NCI-H1694 (cell line): ENCODE data around the gene TMEM8B.
A peak's percentile ranks its signal among the peaks of the same experiment; 100 is the strongest.

Experiments
- DNase-seq: peaks from one replicate; lab custom pipeline; 2025; lab: John Stamatoyannopoulos, UW

Gene TMEM8B, protein sequence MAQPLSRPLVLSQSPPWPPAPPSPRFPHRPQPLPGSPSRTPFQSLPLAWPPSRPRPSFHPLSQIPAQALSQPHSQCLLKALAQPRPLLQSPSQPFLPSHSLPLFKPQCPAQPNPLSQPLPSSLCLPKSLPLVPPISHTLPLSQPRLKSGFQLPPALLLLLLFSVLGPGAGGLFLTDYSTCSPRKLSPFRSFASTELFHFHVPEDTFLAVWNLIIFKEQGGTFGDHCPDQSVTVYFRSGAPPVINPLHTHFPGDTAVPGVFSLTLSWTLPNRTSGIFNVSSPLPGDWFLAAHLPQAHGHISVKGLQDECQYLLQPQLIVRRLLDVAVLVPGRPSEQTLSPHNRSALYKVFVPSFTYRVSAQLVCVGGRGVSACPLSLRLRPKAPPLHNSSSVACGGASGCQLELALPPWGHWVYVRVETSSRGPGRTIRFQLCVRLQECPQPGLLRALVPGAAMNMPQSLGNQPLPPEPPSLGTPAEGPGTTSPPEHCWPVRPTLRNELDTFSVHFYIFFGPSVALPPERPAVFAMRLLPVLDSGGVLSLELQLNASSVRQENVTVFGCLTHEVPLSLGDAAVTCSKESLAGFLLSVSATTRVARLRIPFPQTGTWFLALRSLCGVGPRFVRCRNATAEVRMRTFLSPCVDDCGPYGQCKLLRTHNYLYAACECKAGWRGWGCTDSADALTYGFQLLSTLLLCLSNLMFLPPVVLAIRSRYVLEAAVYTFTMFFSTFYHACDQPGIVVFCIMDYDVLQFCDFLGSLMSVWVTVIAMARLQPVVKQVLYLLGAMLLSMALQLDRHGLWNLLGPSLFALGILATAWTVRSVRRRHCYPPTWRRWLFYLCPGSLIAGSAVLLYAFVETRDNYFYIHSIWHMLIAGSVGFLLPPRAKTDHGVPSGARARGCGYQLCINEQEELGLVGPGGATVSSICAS

DNA sequence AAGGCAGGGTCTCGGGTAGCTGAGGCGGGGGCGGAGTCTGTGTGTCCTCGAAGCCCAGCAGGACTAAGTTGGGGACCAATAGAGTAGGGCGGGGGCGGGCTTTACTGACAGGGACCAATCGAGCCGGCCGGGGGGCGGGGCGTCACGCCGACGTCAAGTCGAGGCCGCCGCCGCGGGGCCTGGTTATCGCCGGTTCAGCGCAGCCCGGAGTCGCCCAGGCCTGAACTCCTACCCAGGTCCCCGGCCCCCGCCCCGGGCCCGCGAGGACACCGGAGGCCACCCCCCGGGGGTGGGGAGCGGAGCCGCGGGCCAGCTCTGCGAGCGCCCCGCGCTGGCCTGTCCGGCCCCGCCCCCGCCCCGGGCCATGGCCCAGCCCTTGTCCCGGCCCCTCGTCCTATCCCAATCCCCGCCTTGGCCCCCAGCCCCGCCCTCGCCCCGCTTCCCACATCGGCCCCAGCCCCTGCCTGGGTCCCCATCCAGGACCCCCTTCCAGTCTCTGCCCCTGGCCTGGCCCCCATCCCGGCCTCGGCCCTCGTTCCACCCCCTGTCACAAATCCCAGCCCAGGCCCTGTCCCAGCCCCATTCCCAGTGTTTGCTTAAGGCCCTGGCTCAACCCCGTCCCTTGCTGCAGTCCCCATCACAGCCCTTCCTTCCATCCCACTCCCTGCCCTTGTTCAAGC, at the start of gene TMEM8B:
TSS of gene TMEM8B (plus strand) at position 145 of the 680 bp plus-strand sequence. CDS start at position 365, 220 bp downstream.
- peak; percentile 93 for DNase-seq

DNA sequence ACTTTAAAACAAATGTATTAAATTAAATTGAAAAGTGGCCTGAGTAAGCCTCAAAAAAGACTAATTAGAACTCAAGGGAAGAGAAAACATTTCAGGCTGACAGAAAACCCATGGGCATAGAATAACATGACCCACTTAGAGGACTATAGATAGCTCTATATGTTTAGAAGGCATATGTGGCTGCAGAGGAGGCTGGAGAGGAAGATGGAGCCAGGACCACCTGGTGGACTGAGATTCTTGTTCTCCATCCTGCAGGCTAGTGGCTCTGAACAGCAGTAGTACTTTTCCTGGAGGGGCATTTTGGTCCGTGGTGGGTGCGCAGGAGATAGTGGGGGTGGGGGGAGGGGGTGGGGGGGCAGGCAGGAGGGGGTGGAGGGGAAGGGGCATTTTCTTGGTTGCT, 48.0 kb upstream of the TMEM8B start:
- no peak for DNase-seq

DNA sequence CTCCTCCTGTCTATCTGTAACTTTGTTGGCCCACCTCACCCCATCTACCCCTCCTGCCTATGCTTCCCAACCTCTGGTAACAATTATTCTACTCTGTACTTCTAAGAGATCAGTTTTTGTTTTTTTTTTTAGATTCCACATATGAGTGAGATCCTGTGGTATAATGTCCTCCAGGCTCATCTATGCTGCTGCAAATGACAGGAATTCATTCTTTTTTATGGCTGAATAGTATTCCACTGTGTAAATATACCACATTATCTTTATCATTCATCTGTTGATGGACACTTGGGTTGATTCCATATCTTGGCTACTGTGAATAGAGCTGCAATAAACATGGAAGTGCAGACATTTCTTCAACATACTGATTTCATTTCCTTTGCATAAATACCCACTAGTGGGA, 45.6 kb upstream of the TMEM8B start:
- no peak for DNase-seq

DNA sequence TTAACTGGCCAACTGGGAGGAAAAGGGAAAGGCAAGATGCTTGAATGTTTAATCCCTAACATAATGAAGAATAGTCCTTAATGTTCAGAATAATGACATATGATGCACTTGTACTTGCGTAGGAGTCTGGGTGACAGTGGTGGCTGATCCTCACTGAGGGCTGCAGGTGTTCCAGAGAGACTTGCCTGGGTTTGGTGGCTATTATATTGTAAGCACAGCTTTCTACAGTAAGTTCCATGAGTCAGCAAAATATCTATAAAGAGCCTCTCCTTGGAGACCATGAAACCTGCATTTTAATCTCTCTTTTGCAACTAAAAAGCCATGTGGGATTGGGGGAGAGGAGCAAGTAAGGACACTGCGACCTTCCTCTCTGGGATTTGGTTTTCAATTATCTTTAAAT, 39.5 kb upstream of the TMEM8B start:
- DNase-seq, result no peak

DNA sequence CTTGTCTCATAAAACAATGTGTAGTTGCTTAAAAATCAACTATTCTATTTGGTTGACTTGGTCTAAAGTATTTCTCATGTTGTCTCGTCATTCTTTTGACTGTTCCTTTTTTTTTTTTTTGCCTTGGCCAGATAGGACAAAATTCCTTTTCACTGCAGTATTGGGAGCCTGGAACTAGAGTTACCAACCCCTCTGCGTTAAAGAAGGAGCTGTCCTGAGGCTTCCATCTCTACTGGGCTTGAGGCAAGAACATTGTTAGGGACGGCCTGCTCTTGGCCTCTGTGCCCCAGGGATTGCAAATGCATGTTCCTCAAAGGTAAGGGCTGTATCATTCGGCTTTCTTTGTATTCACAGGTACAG, 39.0 kb upstream of the TMEM8B start:
- no peak for DNase-seq

DNA sequence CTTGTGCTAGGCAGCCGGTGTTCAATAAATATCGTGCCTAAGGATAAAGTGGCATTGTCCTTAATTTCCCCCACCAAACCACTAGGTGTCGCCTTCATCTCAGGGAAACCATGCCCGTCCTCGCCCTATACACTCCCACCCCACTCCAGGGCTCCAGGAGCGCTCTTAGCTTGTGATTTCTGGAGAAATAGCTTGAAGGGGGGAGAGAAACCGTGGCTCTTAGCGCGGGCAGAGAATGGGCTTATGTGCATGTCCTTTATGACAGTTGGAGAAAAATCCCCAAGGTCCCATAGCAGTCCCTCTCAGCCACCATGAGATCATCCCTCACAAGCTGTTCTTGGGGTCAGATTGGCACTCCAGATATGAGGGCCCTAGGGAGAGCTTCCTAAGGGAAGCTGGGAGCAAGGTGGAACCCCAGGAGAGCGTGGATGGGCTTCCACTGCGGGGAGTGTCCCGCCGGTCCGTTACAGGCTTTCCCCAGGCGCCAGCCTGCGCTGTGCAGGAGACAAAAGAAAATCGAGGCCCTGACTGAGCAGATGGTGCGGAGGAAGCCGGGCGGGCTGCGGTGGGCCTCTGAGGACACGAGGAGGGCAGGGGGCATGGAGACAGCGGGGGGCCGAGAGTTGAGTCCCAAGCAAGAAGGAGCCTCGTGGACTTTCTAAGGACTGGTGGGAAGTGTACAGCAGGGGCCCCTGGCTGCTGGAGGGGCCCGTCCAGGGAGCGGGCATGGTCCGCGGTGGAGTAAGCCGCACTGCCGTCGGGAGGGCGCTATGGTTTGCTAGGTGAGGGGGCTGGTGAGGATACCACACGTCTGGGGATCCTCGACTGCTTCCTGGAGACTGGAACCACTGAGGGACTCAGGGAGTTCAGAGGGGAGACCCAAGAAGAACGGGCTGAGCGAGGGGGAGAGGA, 38.4 kb upstream of the TMEM8B start:
- DNase-seq, result peak; percentile 90

DNA sequence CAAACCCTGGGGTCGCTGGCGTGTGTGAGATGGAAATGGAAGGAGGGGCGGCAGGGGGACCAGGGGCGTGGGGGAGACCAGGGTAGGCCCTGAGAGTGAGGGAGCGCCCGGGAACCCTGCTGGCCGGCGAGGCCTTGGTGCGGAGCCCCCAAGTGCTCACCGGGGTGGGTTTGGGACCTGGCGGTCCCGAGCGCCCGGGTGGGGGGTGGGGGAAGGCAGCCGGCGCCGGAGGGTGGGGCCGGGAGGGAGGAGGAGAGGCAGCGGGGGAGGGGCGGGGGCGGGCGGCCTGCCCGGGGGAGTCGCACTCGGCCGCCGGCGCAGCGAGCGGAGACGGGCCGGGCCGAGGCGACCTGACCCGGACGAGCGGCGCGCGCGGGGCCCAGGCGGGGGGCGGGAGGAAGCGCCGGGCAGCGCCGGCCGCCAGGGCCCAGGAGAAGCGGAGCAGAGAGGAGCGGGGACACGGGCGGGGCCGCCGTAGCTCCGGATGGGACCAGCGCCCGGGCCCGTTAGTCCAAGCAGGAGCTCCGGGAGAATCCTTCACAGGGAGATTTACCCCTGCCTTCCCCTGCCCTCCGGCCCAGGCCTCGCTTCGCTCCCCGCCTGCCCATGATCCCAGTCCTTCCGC, 37.6 kb upstream of the TMEM8B start, which contains the start of gene NPR2:
TSS of gene NPR2 (plus strand) at position 295 of the 625 bp plus-strand sequence. CDS start 818 bp downstream, outside the sequence.
- no peak for DNase-seq

DNA sequence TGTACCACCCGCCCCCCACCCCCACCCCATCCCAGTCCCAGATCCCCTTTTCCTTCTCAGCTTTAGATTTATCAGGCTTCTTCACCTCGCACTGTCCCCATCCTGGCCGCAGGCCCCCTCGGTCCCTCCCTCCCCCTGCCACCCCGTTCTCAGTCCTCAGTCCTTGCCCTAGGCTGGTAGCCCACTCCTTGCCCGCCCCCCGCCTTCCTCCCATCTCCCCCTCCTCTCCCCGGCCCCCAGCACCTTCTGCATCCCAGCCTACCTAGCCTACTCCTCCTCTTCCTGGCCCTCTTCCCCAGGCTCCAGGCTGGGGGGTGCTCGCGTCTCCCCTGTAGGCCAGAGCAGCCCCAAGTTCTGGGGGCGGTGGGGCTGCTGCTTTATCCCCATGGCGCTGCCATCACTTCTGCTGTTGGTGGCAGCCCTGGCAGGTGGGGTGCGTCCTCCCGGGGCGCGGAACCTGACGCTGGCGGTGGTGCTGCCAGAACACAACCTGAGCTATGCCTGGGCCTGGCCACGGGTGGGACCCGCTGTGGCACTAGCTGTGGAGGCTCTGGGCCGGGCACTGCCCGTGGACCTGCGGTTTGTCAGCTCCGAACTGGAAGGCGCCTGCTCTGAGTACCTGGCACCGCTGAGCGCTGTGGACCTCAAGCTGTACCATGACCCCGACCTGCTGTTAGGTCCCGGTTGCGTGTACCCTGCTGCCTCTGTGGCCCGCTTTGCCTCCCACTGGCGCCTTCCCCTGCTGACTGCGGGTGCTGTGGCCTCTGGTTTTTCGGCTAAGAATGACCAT, 36.8 kb upstream of the TMEM8B start:
- no peak for DNase-seq

DNA sequence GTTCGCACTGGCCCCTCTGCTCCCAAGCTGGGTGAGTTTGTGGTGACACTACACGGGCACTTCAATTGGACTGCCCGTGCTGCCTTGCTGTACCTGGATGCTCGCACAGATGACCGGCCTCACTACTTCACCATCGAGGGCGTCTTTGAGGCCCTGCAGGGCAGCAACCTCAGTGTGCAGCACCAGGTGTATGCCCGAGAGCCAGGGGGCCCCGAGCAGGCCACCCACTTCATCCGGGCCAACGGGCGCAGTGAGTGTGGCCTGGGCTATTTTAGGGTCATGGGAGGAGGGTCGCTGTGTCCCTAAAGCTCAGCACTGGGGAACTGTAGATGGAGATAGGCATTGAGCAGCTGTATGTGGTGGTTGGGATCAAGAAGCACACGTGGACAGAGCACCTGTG, 36.2 kb upstream of the TMEM8B start:
- DNase-seq, result no peak

DNA sequence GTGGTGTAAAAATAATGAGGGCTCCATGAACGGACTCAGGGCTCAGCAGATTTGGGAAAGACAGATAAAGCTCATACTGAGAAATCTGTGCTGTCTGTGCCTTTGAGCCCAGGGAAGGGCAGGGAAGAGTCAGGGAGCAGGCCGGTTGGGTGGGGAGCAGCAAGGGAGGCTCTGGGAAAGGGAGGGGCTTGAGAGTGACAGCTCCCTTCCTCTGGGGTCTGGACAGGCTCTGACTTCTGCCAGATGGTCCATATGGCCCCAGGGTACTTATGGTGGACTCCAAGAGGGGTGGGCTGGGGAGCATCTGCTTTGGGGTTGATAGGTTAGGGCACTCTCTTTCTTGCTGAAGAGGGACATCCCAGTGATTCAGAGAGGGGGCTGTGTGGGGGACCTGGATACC, 35.6 kb upstream of the TMEM8B start:
- no peak for DNase-seq

DNA sequence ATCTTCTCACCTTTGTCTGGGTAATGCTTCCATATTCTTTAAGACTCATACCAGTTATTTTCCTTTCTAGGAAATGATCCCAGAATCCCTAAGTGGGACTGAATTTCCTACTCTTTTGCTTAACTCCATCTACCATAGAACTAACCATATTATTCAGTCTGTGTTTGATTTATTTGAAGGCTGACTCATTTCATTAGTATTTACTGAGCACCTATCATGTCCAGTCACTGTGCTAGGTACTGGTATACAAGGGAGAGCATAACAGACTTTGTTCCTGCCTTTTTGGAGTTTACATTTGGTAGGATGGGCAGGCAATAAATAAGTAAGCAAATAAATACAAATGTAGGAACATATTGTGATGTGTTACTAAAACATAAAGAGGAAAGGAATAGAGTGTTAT, 33.3 kb upstream of the TMEM8B start:
- DNase-seq, result no peak

DNA sequence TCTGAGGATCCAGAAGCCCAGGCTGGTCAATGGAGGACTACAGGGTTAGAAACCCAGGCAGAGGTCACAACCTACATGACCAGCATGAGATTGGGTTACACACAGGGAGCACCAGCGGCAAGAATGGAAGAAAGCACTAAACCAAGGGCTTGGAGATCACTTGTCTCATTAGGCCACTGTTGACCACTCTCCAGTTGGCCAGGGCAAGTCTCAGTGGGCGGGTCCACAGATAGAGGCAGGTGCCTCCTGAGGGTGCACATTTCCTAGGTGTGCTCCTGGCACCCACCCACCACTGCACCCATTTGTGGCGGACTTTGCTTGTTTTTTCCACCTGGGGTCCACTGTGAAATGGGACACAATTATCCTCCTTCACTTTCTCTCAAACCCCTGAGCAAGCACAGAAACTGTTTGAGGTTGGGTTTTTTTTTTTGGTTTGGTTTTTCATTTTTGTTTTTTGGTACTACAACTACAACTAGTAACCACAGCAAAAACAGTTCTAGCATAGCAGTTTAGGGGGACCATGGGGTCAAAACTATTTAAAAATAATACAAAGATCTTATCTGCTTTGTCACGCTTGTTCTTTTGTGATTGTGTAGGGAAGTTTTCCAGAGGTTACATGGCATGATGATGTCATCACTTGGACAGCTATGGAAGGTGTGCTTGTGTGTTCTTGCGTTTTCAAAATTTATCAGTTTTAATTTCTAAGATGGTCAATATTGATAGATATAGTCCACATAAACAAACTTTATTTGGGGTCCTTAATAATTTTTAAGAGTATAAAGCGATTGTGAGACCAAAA, 31.5 kb upstream of the TMEM8B start:
- DNase-seq, result no peak

DNA sequence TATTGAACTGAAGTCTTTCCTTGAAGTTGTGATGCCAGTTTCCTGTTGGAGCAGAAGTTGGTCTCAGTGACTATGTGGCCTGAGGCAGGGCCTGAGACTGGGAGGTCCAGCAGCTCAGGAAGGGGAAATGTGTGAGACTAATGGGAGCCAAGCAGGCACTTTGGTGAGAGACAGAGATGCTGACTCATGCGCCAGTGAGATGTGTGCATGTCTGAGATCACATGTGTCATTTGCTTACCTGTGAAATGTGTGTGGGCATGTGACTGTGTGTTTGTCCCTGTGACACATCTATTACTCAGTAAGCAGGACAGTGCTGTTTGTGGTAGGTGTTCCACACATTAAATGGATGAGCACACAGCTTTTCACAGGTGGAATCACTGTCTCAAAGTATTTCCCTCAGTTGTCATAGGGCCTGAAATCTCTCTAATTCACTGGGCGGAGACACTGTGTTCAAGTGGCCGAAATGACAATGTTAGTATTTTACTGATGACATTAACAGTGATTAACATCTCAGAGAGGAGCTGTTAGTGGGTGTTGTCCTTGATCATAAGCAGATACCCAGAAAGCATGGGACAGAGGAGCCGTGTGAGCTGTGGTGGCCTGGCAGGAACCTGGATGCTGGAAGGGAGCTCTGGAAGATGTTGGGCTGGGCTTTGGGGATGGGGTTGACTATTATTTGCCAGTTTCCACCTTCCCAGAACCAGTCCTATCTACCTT, 30.2 kb upstream of the TMEM8B start:
- no peak for DNase-seq

DNA sequence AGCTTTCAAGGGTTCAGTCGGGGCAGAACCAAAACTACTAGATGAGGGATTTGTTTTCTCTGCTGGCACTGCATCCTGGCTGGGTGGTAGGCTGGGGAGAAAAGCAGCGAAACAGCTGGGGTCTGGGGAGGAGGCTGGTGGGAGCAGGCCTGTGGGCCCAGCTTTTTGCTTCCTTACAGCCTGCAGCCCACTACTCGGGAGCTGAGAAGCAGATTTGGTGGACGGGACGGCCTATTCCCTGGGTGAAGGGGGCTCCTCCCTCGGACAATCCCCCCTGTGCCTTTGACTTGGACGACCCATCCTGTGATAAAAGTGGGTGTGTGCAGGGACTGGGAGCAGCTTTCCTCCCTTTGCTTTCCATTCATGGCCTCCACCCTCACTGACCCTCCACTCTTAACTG, 28.5 kb upstream of the TMEM8B start:
- DNase-seq, result no peak

DNA sequence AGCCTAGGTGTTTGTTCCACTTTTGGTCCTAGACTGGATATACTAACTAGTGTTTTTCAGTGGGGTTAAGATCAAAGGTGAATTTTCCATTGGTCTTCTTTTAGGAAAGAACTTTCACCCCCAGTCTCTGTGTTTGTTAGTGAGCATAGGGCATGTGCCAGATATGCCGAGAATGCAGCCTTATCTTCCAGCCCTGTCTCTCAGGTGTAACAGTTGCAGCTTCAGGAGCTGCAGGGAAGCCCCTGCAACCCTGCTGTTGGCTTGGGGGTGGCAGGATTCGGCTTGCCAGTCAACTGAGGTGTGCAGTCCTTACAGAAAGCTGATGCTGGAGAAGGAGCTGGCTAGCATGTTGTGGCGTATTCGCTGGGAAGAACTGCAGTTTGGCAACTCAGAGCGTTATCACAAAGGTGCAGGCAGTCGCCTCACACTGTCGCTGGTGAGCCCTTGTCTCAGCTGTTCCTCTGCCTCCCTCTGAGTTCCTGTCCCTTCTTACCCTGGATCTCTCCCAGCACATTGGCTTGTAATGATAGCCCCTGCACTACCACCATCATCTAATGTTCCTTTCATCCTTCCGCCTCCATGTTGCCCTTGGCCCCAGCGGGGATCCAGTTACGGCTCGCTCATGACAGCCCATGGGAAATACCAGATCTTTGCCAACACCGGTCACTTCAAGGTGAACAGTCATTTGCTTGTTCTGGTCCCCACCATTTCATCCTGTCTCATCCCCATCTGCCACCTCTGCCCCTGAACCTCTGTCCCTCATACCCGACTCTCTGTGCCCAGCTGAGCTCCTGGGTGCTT, 27.5 kb upstream of the TMEM8B start:
- DNase-seq, result no peak

DNA sequence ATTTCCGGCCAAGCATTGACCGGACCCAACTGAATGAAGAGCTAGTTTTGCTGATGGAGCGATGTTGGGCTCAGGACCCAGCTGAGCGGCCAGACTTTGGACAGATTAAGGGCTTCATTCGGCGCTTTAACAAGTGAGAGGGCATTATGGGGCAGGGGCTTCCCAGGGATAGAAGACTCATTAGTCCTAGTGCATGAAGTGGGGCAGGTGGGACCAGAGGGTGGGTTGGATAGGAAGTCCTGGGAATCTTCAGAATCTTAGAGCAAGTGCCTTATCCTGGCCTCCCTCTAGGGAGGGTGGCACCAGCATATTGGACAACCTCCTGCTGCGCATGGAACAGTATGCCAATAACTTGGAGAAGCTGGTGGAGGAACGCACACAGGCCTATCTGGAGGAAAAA, 22.9 kb upstream of the TMEM8B start:
- DNase-seq, result no peak

DNA sequence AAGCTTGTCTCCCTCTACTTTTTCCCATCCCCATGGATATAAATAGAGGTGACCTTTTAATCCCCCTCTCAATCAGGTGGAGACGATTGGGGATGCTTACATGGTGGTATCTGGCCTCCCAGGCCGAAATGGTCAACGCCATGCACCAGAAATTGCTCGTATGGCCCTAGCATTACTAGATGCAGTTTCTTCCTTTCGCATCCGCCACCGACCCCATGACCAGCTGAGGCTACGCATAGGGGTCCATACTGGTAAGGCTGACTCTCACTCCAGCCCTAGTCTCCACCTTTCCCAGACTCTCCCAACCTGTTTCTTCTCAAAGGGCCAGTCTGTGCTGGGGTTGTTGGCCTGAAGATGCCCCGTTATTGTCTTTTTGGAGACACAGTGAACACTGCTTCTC, 20.6 kb upstream of the TMEM8B start:
- no peak for DNase-seq

DNA sequence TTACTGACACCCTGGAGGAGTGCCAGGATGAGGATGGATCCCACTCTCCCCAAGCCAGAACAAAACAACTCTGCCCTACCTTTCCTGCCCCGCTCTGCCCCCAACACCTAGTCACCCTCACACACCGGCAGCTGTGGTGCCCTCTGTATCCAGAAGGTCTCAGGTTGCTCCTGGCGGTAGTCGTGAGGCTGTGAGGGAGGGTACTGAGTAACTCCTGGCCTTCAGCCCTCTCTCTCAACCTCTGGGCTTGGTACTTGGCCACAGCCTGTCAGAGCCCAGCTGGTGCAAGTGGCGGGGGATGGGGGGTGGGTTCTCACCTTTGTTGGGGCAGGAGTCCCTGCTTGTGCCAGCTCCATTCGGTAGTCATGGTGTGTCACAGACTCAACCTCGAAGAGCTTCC, 18.9 kb upstream of the TMEM8B start:
- DNase-seq, result no peak
